UCSD-AML1 (cell line): ENCODE measurements around the gene SLC22A2.

ENCODE experiments used
- DNase-seq: peaks from one replicate; lab custom pipeline; 2025; ENCODE audit not compliant: unreplicated experiment; lab: John Stamatoyannopoulos, UW

SLC22A2 gene

GRCh38 chr6:160218810-160219209, 39.8 kb downstream of the SLC22A2 start:
- DNase-seq, result no peak

GRCh38 chr6:160217863-160218262, 40.8 kb downstream of the SLC22A2 start:
- DNase-seq, result no peak

- no peak for DNase-seq
Measured at GRCh38 chr6:160217073-160217472, 41.5 kb downstream of the SLC22A2 start.

GRCh38 chr6:160215232-160215631, 43.4 kb downstream of the SLC22A2 start:
- DNase-seq, result no peak

- no peak for DNase-seq
Measured at GRCh38 chr6:160207618-160208017, 51.0 kb downstream of the SLC22A2 start.

GRCh38 chr6:160204710-160205109, 53.9 kb downstream of the SLC22A2 start:
- DNase-seq, result no peak

- no peak for DNase-seq
Measured at GRCh38 chr6:160203953-160204352, 54.7 kb downstream of the SLC22A2 start.

GRCh38 chr6:160203522-160203921, 55.1 kb downstream of the SLC22A2 start:
- no peak for DNase-seq

GRCh38 chr6:160203076-160203475, 55.5 kb downstream of the SLC22A2 start:
- DNase-seq, result no peak

- DNase-seq, result no peak
Measured at GRCh38 chr6:160202411-160202810, 56.2 kb downstream of the SLC22A2 start.

- no peak for DNase-seq
Measured at GRCh38 chr6:160201061-160201460, 57.6 kb downstream of the SLC22A2 start.

GRCh38 chr6:160198606-160199211, 59.9 kb downstream of the SLC22A2 start:
- no peak for DNase-seq

- DNase-seq, result no peak
Measured at GRCh38 chr6:160197662-160198061, 61.0 kb downstream of the SLC22A2 start.

GRCh38 chr6:160194808-160195207, 63.8 kb downstream of the SLC22A2 start:
- DNase-seq, result no peak

- no peak for DNase-seq
Measured at GRCh38 chr6:160192840-160193239, 65.8 kb downstream of the SLC22A2 start.

GRCh38 chr6:160190973-160191372, 67.6 kb downstream of the SLC22A2 start:
- no peak for DNase-seq

- DNase-seq, result no peak
Measured at GRCh38 chr6:160190081-160190480, 68.5 kb downstream of the SLC22A2 start.

GRCh38 chr6:160188773-160189172, 69.8 kb downstream of the SLC22A2 start:
- no peak for DNase-seq

GRCh38 chr6:160180706-160181105, 77.9 kb downstream of the SLC22A2 start:
- DNase-seq, result no peak

GRCh38 chr6:160178271-160178670, 80.3 kb downstream of the SLC22A2 start:
- no peak for DNase-seq

GRCh38 chr6:160177220-160177619, 81.4 kb downstream of the SLC22A2 start:
- no peak for DNase-seq

- DNase-seq, result no peak
Measured at GRCh38 chr6:160174681-160175080, 83.9 kb downstream of the SLC22A2 start.

- DNase-seq, result no peak
Measured at GRCh38 chr6:160173806-160174527, 84.7 kb downstream of the SLC22A2 start.
